CD4-positive, alpha-beta T cell treated with Interleukin-4 for 1 hour (primary cell): ENCODE measurements around the gene PARD3.

ENCODE experiments used
- DNase-seq, 2 donors: peaks; one replicate each; pipeline ENCODE4 v3.0.0-alpha.2; 2020 to 2022

The PARD3 gene

DNA sequence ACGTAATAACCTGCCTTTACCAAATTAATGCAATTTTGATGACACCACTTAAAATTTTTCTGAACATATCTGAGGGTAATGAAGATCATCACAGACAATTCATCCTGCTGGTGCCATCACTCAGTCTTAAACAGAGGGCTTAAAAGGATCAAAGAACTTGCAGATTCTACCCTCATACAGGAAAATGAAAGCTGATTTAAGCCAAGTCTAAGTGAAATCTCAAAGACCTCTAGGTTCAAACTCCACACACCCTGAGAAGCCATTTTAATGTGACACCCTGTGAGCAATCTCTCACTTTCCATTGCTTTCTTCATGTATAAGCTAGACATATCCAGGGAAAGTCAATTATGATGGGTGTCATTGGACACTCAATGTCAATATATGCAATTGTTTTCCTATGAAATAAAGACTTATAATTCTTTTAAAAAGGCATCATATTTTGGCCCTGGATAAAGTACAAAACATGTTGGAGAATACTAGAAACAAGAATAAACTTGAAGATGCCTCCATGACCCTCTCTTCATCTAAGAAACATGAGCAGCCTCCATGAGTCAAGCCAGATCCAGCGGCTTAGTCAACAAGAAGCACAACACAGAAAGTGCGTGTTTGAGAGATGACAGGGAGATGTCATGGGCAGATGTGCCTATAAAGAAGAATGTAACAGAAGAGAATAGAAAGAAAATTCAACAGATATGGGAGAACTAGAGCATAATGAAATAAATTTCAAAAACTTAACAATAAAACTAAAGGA lies 291.9 kb downstream of the PARD3 start:
- DNase-seq = no peak

DNA sequence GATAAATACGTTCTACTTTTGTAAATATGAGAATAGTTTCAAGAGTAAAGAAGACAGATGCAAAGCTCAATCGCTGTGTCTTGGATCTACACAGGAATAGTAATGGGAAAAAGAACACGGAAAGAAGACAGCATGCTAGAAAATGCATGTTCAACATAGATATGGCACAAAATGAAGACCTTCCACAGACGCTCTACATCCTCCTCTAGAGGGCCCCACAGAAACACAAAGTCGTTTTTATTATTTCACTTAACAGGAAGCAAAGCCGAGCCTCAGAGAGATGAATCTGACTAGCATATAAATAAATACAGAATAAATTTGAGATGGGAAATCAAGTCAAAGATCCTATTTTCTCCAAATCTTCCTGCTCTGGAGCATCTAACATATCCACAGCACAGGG lies 292.6 kb downstream of the PARD3 start:
- no peak for DNase-seq

DNA sequence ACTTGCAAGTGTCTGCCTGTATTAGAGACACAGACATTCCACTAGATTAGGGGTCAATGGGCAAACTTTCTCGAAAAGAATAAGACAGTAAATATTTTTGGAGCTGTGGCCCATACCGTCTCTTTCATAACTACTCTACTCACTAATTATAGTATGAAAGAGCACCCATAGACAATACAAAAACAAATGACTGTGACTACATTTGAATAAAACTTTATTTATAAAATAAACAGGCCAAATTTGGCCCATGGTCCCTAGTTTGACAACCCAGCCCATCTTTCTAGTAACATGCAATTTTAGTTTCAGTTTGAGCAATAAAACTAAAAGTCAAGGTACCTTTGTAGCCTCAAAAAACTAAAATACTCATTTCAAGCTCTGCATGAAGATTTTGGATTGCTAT lies 294.6 kb downstream of the PARD3 start:
- DNase-seq = no peak

DNA sequence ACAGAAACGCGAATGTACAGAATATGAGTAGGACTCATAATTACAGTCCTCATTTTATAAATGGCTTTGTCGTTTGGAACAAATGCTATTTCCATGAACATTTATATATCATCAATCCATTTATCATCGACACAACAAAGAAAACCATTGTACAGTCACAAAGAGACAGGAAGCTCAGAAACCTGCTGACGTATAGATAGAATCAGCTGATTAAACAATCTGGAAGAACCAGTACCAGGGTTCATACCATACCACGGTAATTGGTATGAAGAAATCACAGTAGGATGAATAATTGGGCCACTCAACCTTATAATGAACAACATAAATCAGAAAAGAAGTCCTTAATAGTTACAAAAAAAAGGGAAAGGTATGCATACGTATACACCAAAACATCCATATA lies 295.0 kb downstream of the PARD3 start:
- no peak for DNase-seq

DNA sequence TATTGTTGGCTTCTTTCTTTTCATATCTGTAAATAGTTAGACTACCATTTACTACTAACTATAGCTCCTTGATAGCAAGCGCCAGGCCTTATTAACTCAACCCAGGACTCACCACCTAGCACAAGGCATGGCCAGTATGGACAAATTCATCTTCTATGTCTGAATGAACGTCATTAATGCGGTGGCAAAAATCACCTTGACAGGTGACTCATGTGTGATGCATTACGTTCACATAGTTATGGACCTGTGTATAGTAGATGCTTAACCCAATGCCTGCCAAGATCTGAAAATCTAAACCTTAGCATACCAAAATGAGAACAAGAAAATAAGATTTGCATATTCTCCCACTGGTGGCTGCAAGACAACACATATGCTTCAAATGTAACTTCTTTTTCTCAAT lies 300.8 kb downstream of the PARD3 start:
- DNase-seq = no peak

DNA sequence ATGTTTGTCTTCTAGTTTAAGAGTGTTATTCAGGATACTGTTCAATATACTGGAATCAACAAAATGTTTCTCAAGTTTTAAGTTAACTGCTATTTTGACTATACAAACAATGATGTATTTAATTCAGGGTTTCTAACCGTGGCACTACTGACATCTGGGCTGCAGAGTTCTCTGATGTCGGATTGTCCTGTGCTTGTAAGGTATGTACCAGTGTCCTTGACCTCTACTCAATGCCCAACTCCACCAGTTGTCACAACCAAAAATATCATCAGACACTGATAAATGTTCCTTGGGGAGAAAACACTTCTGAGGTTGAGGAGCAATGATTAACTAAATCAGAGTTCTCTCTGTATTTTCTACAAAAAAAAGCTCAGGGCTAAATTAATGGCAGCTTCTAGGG lies 301.5 kb downstream of the PARD3 start:
- no peak for DNase-seq

DNA sequence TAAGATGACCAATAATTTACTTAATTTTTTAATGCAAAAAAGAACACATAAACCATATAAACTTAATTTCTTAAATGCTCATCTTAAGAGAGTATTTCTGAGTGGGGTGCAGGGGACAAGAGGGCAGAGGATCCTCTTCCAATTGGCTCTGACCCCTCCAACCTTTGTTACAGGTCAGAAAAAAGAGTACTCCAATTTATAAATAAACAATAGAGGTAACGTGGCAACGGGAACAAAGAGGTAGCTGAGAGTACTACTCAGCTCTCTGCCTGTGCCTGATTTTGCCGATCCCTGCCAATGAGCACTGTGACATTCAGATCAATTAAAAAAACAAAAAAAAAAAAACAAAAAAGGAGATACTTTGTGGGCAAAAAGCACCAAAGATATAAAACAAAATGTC lies 307.9 kb downstream of the PARD3 start:
- no peak for DNase-seq

DNA sequence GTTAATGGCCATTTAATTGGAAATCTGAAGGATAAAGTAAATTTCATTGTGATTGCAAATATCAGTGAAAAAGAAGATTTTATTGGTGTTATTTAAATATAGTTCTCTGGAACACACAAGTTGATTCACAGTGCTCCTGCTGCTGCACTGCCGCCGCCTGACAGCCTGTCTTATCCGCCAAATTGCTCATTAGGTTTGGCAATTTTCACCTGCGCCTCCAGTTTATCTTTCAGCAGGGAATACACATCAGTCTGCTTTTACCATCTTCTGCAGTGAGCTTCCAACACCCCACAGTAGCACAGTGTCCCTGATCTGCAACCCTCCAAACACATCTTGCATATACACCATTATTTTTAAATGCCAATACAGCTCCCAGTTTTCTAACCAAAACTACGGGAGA lies 308.3 kb downstream of the PARD3 start:
- no peak for DNase-seq

DNA sequence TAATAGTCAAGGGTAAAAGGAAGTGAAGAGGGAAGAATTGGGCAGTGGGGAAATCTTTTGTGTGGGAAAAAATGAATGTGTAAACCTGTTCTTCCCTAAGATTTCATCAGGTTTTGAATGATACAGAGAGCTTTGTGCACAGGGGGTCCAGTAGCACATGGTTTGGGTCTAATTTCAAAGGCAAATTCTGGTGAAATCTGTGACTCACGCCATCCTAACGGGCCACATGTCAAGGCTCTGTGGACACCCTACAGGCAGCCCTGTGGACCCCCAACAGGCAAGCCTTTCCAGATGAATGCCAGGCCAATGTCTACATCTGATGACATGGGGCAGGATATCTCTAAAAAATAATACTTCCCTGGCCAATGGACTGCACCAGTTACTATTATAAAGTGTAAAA lies 309.8 kb downstream of the PARD3 start:
- no peak for DNase-seq

DNA sequence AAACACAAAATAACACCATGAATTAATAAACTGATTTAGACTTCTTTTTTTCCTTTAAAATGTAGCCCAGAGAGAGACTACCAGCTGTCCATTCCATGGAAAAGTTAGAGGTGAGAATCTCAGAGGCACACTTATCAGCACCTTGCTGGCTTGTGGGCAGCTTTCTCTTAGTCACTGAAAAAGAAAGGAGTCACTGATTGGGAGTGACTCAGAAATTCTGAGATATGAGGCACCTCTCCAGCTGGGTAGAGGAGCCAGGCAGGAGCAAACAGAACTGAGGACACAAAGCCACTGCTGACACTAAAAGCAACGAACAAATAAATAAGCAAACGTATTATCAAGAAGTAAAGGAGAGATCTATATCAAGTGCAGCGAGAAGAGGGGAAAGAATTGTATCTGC lies 310.6 kb downstream of the PARD3 start:
- DNase-seq = no peak

DNA sequence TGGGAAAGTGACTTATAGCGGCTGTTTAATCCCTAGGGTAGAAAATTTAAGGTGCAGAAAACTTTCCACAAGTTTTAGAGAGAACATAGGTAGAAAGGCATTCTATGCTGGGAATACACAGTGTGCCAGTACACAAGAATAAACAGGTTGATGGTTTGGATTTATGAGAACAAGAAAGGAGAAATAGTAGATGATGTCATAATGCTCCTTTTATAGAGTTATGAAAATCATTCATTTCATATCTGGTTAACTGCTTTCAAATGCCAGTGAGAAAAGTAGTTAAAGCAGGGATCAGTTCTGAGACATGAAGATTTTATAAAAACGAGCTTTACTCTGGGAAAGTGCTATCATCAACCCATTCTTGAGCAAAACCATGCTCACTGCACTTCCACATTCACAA lies 311.4 kb downstream of the PARD3 start:
- no peak for DNase-seq

DNA sequence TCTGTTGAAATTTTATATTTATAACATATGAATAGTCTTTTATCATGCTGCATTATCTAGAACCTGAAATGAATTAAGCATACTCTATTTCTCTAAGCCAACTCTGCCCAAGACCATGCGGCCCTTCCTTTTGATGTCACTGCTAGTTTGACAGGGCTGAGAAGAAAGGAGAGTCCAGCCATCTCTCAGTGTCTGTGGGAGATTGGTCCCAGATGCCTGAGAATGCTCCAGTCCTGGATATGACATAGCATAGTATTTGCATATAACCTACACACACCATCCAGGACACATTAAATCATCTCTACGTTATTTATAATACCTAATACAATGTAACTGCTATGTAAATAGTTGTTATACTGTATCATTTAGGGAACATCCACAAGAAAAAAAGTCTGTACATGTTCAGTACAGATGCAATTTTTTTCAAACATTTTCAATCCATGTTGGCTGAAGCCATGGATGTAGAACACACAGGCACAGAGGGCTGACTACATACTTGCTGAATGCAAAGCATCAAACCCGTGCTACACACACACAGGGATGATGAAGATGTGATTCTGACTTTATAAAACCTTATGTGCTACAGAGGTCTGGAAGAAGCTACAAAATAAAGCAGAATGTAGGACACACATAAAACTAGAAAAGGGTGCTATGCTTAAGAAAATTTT lies 315.4 kb downstream of the PARD3 start:
- no peak for DNase-seq

DNA sequence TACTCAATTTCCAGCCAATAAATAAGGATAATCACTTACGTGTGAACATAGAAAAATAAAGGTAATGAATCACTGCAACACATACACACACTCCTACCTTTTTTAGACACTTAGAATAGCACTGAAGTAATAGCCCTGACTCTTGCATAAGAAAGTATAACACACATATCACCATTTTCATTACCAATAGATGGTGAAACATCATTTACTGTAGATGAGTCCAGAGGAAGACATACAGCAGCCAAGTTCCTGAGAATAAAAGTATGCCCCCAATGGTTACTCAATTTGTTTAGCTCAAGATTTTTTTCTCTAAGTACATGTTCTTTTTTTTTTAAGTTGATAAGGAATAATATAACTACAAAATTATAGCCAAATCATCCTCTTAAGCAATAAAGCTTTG lies 316.3 kb downstream of the PARD3 start:
- no peak for DNase-seq

DNA sequence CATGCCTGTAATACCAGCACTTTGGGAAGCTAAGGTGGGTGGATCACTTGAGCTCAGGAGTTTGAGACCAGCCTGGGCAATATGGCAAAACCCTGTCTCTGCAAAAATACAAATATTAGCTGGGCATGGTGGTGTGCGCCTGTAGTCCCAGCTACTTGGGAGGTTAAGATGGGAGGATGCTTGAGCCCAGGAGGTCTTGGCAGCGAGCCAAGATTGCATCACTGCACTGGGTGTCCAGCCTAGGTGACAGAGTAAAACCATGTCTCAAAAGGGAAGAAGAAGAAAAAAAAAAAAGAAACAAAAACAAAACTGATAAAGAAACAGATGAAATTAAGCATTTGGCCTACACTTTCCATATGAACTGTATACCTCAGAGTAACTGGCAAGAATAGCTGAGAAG lies 319.2 kb downstream of the PARD3 start:
- DNase-seq = no peak

DNA sequence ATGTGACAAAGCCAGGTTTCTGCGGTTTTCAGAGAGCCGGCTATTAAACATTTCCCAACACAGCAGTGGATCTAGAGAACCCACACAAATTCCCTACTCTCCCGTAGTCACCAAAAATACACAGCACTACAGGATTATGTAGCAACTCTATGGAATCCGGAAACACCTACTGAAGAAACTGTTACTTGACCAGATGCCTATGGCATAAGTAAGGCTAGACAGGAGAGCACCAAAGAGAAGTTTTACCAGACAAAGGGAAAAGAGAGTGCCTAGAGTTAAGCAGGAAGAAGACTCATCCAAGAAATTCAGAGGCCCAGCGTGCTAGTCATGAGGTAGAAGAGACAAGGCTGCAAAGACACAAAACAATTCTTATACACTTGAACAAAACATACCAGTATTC lies 321.1 kb downstream of the PARD3 start:
- DNase-seq = no peak

DNA sequence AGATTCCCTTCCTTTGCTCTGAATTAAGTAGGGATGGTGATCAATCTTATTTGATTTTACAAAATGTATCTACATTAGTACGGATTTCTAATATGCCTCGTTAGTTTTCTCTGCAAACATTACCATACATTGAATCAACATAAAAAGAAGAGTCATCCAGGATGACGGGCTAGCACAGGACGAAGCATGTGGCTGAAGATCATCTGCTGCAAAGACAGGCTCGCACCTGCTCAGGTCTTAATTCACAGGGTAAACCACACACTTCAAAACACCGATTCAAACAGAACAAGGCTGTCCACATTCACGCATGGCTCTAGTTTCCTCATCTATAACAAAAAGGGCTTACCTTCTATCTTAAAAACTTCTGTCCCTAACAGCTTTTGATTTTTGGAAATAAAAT lies 323.0 kb downstream of the PARD3 start:
- no peak for DNase-seq

DNA sequence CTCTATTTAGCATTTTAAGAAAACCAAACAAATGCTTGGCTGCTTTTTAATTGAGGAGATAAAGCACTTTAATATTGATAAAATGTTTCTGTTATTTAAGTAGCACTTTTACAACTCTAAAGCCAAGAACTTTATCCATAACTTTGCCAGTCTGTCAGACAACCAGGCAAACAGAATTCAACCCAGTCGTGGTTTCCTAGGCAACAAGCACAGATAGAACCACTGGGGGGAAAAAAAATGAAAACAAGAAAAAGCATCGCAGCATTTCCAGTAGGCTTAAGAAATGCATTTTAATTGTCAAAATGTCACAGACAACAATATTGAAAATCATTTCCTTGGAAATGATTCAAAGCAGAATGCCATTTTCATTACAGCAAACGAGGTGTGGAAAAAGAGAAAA lies 323.4 kb downstream of the PARD3 start:
- DNase-seq = no peak

DNA sequence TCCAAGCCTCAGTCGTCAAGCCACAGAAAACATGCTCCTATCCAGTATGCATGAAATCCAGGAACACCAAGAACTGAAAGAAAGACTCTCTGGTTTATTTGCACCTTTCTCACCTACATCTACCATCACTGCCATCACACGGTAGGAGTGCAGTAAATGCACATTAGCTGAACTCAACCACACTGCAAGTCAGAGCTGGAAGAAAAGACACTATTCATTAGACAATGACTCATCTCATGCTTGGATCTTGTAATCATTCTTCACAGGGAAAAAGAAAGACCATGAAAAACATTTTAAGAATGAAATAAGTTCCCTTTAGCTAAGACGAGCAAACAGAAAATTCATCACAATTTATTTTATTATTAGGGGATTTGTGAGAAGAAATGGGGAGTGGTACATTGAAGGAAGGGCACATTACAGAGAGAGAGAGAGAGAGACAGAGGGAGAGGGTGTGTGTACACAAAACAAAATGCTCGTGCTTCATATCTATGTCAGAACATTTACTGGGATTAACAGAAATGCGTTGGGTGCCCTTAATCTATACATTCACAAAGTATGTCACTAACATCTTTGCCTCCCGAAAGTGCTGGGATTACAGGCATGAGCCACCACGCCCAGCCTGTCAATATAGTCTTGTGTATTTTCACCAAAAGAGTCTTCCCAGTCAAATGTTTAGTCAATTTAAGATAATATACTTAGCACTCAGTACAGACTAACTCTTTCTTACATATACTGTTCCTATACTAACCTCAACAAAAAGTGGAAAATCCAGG lies 324.9 kb downstream of the PARD3 start:
- no peak for DNase-seq

DNA sequence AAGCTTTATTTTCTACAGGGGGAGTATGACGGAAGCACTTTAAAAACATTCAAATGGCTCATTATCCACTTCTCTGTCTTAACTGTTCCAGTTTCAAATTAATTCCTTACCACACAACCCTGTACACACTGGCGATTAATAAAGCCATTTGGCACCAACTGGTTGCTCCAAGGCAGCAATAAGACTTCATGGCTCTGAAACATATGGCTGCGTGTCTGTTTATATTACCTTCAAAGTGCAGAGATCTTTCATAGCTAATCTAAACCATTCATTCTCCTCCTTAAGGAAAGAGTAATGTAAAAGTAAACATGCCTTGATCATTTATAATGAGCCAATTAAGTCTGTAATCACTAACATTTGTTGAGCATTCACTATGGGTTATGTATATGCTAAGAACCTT lies 325.7 kb downstream of the PARD3 start:
- DNase-seq = no peak

DNA sequence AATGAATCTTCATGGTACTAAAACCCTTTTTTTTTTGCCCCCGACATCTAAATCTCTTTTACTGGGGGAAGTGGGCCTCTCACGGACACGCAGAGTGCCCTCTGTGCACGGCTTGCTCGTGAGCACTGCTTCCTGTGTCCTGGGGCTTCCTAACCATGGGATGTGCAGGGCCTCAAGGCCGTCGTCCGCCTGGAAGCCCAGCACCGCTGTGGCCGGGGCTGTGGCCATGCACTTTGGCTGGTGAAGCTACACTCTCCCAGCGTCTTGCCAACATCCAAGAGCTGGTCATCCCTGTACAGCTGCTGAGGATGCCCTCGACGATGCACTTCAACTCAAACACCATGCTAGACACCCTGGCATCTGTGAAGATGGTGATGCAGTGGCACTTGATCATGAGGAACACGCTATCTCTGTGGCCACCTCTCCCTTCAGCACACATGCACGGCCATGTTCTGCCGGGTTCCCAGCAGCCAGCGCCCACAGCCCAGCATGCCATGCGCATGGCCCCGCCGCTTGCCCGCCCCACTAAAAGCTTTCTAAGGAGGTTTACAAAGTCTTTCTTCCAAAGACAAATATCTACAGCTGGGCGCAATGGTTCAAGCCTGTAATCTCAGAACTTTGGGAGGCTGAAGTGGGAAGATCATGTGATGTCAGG lies 326.5 kb downstream of the PARD3 start:
- DNase-seq = no peak

DNA sequence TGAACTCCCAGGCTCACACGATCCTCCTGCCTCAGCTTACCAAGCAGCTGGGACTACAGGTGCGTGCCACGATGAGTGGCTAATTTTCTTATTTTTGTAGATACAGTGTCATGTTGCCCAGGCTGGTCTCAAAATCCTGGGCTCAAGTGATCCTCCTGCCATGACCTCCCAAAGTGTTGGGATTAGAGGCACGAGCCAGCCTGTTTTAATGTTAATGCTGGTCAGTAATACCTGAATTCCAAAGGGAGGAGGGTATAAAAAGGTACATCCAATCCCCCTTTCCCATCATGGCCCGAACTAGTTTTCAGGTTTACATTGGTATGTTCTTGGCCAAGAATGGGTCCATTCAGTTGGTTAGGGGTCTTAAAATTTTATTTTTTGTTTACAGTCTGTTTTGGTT lies 329.1 kb downstream of the PARD3 start:
- no peak for DNase-seq

DNA sequence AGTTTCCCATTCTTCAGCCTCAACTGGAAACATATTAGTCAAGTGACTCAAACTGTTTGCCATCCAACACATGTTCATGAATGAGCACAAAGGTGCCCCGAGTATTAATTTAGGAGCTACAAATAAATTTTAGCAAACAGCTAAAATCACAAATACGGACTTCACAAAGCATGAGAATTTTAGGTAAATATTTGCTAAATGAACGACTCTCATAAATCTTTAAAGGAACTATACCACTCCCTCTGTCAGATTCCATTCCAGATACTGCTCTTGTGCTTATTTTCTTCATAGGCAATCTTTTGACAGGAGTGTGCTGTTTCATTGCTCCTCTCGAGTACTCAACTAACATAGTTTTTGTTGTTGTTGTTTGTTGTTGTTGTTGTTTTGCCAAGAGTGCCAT lies 330.9 kb downstream of the PARD3 start:
- no peak for DNase-seq

DNA sequence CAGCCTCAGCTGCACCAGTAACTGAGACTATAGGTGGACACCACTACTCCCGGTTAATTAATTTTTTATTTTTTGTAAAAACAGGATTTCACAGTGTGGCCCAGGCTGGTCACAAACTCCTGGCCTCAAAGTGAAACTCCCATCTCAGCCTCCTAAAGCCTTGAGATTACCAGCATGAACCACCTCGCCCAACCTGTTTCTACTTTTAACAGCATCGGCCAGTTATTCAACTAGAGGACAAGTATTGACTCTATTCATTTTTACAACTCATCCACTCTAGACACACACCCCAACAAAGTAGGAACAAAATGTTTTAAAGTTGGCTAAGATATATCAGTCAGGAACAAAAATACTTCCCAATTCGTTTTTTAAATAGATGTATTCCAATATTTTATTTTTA lies 334.8 kb downstream of the PARD3 start:
- DNase-seq = no peak
